Activated naive CD4-positive, alpha-beta T cell treated with Interleukin-2 at 50 U/mL for 16 hours (primary cell): ENCODE data around the gene BTBD8.

Experiments
- DNase-seq: peaks from one replicate; pipeline ENCODE4 v3.0.0-alpha.2; 2020

The BTBD8 gene

GRCh38 chr1:92094595-92094994, 14.4 kb downstream of the BTBD8 start:
- DNase-seq: no peak

- no peak for DNase-seq
Observed at GRCh38 chr1:92095874-92096273, 15.7 kb downstream of the BTBD8 start.

GRCh38 chr1:92096317-92096716, 16.2 kb downstream of the BTBD8 start:
- DNase-seq: no peak

GRCh38 chr1:92105546-92106081, 25.5 kb downstream of the BTBD8 start:
- no peak for DNase-seq

GRCh38 chr1:92108631-92109030, 28.5 kb downstream of the BTBD8 start:
- no peak for DNase-seq

GRCh38 chr1:92117526-92117925, 37.4 kb downstream of the BTBD8 start:
- DNase-seq: no peak

GRCh38 chr1:92118826-92119225, 38.7 kb downstream of the BTBD8 start:
- no peak for DNase-seq

- DNase-seq: no peak
Observed at GRCh38 chr1:92123868-92124267, 43.7 kb downstream of the BTBD8 start.

GRCh38 chr1:92125204-92125603, 45.1 kb downstream of the BTBD8 start:
- no peak for DNase-seq

DNA sequence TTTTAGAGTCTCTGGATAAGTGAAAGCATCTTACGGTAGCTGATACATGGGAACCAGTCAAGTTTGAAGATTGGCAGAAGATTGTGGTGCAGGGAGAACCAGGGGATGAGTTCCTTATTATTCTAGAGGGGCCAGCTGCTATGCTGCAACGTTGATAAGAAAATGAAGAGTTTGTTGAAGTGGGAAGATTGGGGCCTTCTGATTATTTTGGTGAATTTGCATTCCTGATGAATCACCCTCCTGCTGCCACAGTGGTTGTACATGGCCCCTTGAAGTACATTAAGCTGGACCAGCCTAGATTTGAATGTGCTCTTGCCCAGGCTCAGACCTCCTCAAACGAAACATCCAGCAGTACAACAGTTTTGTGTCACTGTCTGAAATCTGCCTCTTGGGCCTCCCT, 45.9 kb downstream of the BTBD8 start:
- DNase-seq: no peak

DNA sequence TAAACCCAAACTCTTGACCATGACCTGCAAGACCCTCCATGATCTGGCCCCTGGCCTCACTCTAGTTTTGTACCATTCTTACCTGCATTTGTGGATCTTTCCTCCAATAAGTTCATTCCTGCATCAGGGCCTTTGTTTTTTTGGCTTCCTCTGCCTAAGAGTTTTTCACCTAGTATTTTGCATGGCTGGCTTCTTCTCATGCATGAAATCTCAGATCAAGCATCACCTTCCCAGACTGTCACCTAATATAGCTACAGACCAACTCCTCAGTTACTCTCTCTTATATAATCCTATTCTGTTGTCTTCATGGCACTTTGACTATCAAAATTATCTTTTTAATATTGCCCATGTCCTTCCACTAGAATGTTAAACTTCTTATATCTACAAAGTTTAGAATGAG, 54.2 kb downstream of the BTBD8 start:
- no peak for DNase-seq

GRCh38 chr1:92136341-92136740, 56.2 kb downstream of the BTBD8 start:
- DNase-seq: no peak

GRCh38 chr1:92154934-92155333, 74.8 kb downstream of the BTBD8 start:
- no peak for DNase-seq

GRCh38 chr1:92159593-92159992, 79.4 kb downstream of the BTBD8 start:
- DNase-seq: no peak

DNA sequence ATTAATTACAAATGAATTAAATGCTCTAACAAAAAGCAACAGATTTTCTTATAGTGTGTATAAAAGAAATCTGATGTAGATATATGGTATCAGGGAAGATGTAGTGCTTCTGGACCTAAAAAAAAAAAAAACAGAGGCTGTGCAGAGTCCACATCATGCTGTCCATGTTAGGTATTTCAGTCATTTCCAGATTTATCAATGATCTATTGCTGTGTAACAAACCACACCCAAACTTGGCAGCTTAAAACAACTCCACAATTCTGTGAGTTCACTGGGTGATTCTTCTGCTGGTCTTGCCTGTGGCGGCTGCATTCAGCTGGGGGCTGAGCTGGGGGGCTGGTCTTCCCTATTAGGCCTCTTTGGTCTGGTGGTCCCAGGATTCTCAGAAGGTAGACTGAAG, 85.2 kb downstream of the BTBD8 start:
- no peak for DNase-seq

GRCh38 chr1:92167151-92167550, 87.0 kb downstream of the BTBD8 start:
- no peak for DNase-seq

DNA sequence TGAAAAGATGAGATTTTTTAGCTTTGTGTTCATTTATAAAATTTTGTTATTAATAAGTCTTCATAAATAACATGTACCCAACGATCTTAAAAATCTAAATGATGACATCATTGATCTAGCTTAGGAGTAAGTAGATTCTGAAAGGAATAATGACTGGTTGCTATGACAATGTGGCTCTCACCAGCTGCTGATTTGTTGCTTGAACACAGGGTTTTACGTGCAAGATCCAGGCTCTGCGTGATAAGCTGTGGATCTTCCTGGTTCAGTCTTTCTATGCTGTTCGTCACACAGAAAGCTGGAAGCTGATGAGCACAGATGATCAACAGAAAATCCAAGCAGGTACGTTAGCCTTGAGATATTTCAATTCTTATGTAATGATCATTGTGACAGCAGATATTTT, 88.5 kb downstream of the BTBD8 start:
- no peak for DNase-seq

- DNase-seq: no peak
Observed at GRCh38 chr1:92169214-92170005, 89.3 kb downstream of the BTBD8 start.

DNA sequence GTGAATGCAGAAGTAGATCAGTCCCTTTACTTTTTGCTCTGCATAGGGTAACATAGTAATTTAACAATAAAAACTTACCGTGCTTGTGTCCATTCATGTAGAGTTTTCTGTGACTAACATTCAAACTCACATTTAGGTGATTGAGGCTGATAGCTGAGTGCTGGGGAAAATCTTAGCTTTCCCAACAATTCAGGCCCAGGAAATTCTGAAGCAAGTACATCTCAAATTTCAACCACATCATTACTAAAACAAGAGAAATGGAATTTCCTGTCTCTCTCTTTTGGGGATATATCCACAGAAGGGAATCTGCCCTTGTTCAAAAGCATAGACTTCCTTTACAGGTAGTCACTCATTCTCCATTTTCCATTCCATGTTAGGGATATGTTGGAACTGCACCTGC, 104.5 kb downstream of the BTBD8 start:
- no peak for DNase-seq

GRCh38 chr1:92186081-92186480, 105.9 kb downstream of the BTBD8 start:
- no peak for DNase-seq

DNA sequence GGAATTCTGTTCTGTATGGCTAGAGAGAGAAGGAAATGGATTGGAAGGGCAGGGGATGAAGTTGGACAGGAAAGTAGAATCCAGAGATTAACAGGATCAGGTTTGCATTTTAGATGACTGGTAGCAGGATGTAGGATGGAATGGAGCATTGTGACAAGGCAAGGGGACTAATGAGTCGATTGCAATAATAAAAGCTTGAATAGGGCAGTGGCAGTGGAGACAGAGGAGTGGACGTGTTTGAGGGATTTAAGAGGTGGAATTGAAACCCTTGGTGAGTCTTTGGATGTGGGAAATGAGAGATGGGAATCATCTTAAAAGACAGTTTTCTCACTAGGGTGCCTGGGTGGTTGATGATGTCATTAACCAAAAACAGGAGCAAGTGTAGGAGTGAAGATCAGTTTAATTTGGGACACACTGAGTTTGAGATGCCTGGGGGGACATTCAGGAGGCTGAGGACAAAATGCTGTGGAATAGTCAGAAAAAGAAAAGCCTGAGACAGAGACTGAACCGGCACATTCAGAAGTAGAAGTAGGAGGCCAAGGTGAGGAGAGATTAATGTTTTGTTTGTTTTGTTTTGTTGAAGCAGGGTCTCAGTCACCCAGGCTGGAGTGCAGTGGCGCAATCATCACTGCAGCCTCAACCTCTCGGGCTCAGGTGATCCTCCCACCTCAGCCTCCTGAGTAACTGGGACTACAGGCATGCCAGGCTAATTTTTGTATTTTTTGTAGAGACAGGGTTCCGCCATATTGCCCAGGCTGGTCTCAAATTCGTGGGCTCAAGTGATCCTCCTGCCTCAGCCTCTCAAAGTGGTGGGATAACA, 108.5 kb downstream of the BTBD8 start:
- DNase-seq: no peak

DNA sequence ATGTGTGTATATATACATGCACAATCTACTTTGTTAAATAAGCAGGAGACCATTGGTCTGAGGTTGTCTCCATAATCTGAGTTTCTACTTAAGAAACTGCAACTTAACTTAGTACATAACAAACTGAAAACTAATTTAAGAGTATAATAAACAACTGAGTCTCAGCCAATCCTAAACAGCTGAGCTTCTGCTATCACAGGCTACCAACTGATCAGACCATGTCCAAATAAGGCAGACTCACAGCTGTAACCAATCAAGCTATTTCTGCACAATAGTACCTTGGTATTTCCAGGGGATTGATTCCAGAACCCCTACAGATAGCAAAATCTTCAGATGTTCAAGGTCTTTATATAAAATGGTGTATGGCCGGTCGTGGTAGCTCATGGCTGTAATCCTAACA, 111.6 kb downstream of the BTBD8 start:
- DNase-seq: no peak

DNA sequence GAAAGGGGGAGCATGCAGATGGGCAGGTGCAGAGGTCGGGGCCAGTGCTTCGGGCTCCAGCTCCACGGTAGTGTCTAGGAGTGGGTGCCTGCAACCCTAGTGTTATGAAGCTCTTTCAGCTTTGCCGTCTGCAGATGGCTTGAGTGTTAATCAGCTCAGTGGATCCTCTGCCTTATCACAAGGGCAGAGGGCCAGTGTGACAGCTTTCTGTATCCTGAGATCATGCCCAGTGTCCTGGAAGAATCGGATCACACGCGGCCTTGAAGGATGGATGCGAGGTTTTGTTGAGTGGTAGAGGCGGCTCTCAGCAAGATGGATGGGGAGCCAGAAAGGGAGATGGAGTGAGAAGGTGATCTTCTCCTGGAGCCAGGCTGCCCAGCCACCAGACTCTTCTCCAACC, 112.1 kb downstream of the BTBD8 start:
- no peak for DNase-seq

GRCh38 chr1:92194511-92194910, 114.4 kb downstream of the BTBD8 start:
- no peak for DNase-seq
